Epithelial cell of prostate (primary cell): Measurements from ENCODE around the gene CALY.
"Not testable (repeated sequence)": the region's sequence is repeated elsewhere in the genome, so short reads cannot be mapped to it uniquely, and the experiment has no call there.

Experiments used
- DNase-seq: peaks from one replicate; pipeline ENCODE4 v3.0.0-alpha.2; 2011; ENCODE audit warnings: low read depth, low spot score
- H3K27ac ChIP-seq: fragments of 450-650 bp; 2 replicates; pipeline ENCODE4 v1.5.1; 2017; ENCODE audit warnings: mild to moderate bottlenecking

CALY gene

GRCh38 chr10:133336577-133337369, at the start of gene CALY:
Gene CALY (minus strand): TSS chr10:133336896. CDS start chr10:133328989, 7,907 bp downstream.
- no peak within 1 kb of the TSS for H3K27ac ChIP-seq

GRCh38 chr10:133385214-133385613, 48.5 kb upstream of the CALY start:
- no peak overlapping the region for H3K27ac ChIP-seq
- no peak for DNase-seq

More at GRCh38 chr10:133336577-133337369, at the start of gene CALY:
- DNase-seq = no peak

GRCh38 chr10:133384071-133384470, 47.4 kb upstream of the CALY start:
- no peak overlapping the region for H3K27ac ChIP-seq
- DNase-seq = no peak

GRCh38 chr10:133383551-133383950, 46.9 kb upstream of the CALY start:
- no peak for DNase-seq
- H3K27ac ChIP-seq = no peak overlapping the region

- H3K27ac ChIP-seq = no peak overlapping the region
- DNase-seq = no peak
Measured at GRCh38 chr10:133381036-133381435, 44.3 kb upstream of the CALY start.

GRCh38 chr10:133379801-133380666, 43.3 kb upstream of the CALY start:
- peak overlapping the region; percentile 67 for H3K27ac ChIP-seq
- DNase-seq = no peak

- no peak for DNase-seq
- H3K27ac ChIP-seq = peak within 1 kb of the TSS; percentile 67
Measured at GRCh38 chr10:133379152-133379800, 42.6 kb upstream of the CALY start, which contains the start of gene PAOX. Gene PAOX (plus strand): TSS chr10:133379262. CDS start chr10:133379317, 55 bp downstream.

GRCh38 chr10:133378251-133379096, 41.8 kb upstream of the CALY start:
- no peak for DNase-seq
- H3K27ac ChIP-seq = no peak overlapping the region

- no peak overlapping the region for H3K27ac ChIP-seq
- DNase-seq = no peak
Measured at GRCh38 chr10:133377818-133378250, 41.1 kb upstream of the CALY start.

GRCh38 chr10:133377025-133377817, 40.5 kb upstream of the CALY start:
- DNase-seq = no peak
- H3K27ac ChIP-seq = no peak overlapping the region

- DNase-seq, H3K27ac ChIP-seq: not testable (repeated sequence)
Measured at GRCh38 chr10:133376183-133376582, 39.5 kb upstream of the CALY start.

GRCh38 chr10:133375357-133376115, 38.8 kb upstream of the CALY start:
- no peak for DNase-seq
- no peak overlapping the region for H3K27ac ChIP-seq

- DNase-seq = peak; percentile 27
- peak within 1 kb of the TSS; percentile 63 for H3K27ac ChIP-seq
Measured at GRCh38 chr10:133373174-133374090, 36.7 kb upstream of the CALY start, which contains the start of gene ECHS1. Gene ECHS1 (minus strand): TSS chr10:133373354. CDS start chr10:133373333, 21 bp downstream.

- no peak for DNase-seq
- H3K27ac ChIP-seq = no peak overlapping the region
Measured at GRCh38 chr10:133372507-133372906, 35.8 kb upstream of the CALY start.

GRCh38 chr10:133370030-133370786, 33.5 kb upstream of the CALY start:
- no peak for DNase-seq
- no peak overlapping the region for H3K27ac ChIP-seq

- H3K27ac ChIP-seq = no peak overlapping the region
- no peak for DNase-seq
Measured at GRCh38 chr10:133368153-133368552, 31.5 kb upstream of the CALY start.
